HCT116 (cell line): Measurements from ENCODE around the gene ABR. TPM values are rescaled to one million over a fixed set of nuclear protein-coding genes. Genes with fewer than 3 reads are reported as not detected.

Experiments used
- ATAC-seq: fragments of 200-7000 bp; cut with Tn5 transposase; 2 replicates; pipeline ENCODE4 v1.9.1; 2020; ENCODE audit warnings: mild to moderate bottlenecking, moderate library complexity
- BruUV-seq: library from RNA; stranded (reverse); fragments of 400-500 nt; replicated peaks from 2 replicates; lab custom pipeline; 2021; lab: Mats Ljungman, UMichigan
- CTCF ChIA-PET: fragments of 300-600 bp; sonication (Branson Sonifier 250); formaldehyde crosslinking; loops from one replicate; lab custom pipeline; 2021; ENCODE audit warnings: antibody characterized with exemption; lab: Charles Lee
- POLR2A ChIA-PET: fragments of 300-600, 350-600 bp; sonication (Branson Sonifier 250); formaldehyde crosslinking; loops from one replicate; lab custom pipeline; 2021; ENCODE audit warnings: antibody characterized with exemption; lab: Charles Lee
- RAD21 ChIA-PET, 2 experiments: fragments of 300-600 bp; sonication (Branson Sonifier 250); formaldehyde crosslinking; loops; one replicate each; lab custom pipeline; 2023; ENCODE audit warnings: low total read pairs in 2 of 2; ENCODE audit not compliant: uncharacterized antibody in 2 of 2, unreplicated experiment in 2 of 2, low non-redundant PET in 1 of 2; lab: Charles Lee
- DNase-seq: peaks from one replicate; pipeline ENCODE4 v3.0.0-alpha.2; 2010; ENCODE audit warnings: low read depth, low spot score
- H2AFZ ChIP-seq: fragments of 200-600 bp; shearing (Covaris generic), sonication (generic); 2 replicates; pipeline ENCODE4 v1.6.1; 2017; ENCODE audit warnings: low read depth, mixed run types, mixed read lengths, antibody characterized with exemption, low read length; ENCODE audit not compliant: poor library complexity, severe bottlenecking
- H3K27ac ChIP-seq: 2 replicates; pipeline ENCODE4 v1.5.1; 2012; ENCODE audit warnings: low read depth, low read length
- H3K27me3 ChIP-seq: fragments of 200-600 bp; sonication (generic); 2 replicates; pipeline ENCODE4 v1.6.1; 2016; ENCODE audit warnings: mixed run types, low read length, mixed read lengths; ENCODE audit not compliant: insufficient read depth
- H3K36me3 ChIP-seq, 2 experiments: fragments of 200-500 bp in 1 of 2; fragments of 200-600 bp in 1 of 2; sonication (Bioruptor generic) in 1 of 2; sonication (generic) in 1 of 2; 2 replicates each; pipeline versions ENCODE4 v1.5.1 to v1.6.1; 2014 to 2016; ENCODE audit warnings: low read length in 2 of 2, inconsistent platforms in 1 of 2, mixed read lengths in 1 of 2, mixed run types in 1 of 2; ENCODE audit not compliant: insufficient read depth in 2 of 2, control insufficient read depth in 1 of 2
- H3K4me1 ChIP-seq, 2 experiments: fragments of 200-600 bp in 1 of 2; sonication (generic) in 1 of 2; 2 replicates each; pipeline versions ENCODE4 v1.5.1 to v1.6.1; 2012 to 2017; ENCODE audit warnings: low read length in 2 of 2, inconsistent platforms in 1 of 2, mild to moderate bottlenecking in 1 of 2, mixed read lengths in 1 of 2, mixed run types in 1 of 2, moderate library complexity in 1 of 2; ENCODE audit not compliant: insufficient read depth in 2 of 2, control insufficient read depth in 1 of 2
- H3K4me2 ChIP-seq: fragments of 200-600 bp; sonication (generic); 2 replicates; pipeline ENCODE4 v1.6.1; 2017; ENCODE audit warnings: mixed run types, low read length, mixed read lengths
- H3K4me3 ChIP-seq, 2 experiments: fragments of 200-600 bp in 1 of 2; sonication (generic) in 1 of 2; replicated peaks in 1 of 2; 2 replicates each; pipeline ENCODE4 v1.5.1; 2011 to 2016; ENCODE audit warnings: low read length in 2 of 2, control low read depth in 1 of 2, low read depth in 1 of 2, mild to moderate bottlenecking in 1 of 2, mixed read lengths in 1 of 2, mixed run types in 1 of 2
- H3K79me2 ChIP-seq: fragments of 200-600 bp; sonication (generic); 2 replicates; pipeline ENCODE4 v1.6.1; 2017; ENCODE audit warnings: mild to moderate bottlenecking, mixed run types, low read length, moderate library complexity, mixed read lengths; ENCODE audit not compliant: insufficient read depth
- H3K9ac ChIP-seq: fragments of 200-600 bp; sonication (generic); 2 replicates; pipeline ENCODE4 v1.6.1; 2016; ENCODE audit warnings: low read length, mixed read lengths
- H3K9me2 ChIP-seq: fragments of 200-600 bp; sonication (generic), shearing (Covaris generic); 2 replicates; pipeline ENCODE4 v1.6.1; 2017; ENCODE audit warnings: mixed run types, mild to moderate bottlenecking, moderate library complexity; ENCODE audit not compliant: insufficient read depth
- H3K9me3 ChIP-seq, 2 experiments: fragments of 200-500 bp in 1 of 2; fragments of 200-600 bp in 1 of 2; sonication (Bioruptor generic) in 1 of 2; sonication (generic) in 1 of 2; 2 replicates each; pipeline ENCODE4 v1.6.1; 2014 to 2017; ENCODE audit warnings: low read length in 2 of 2, mixed read lengths in 2 of 2, inconsistent platforms in 1 of 2, low read depth in 1 of 2, mild to moderate bottlenecking in 1 of 2, mixed run types in 1 of 2, moderate library complexity in 1 of 2; ENCODE audit not compliant: control insufficient read depth in 1 of 2, insufficient read depth in 1 of 2
- H4K20me1 ChIP-seq: fragments of 200-600 bp; sonication (generic), shearing (Covaris generic); 2 replicates; pipeline ENCODE4 v1.6.1; 2017; ENCODE audit warnings: mixed run types, mild to moderate bottlenecking, moderate library complexity; ENCODE audit not compliant: insufficient read depth
- CBX3 ChIP-seq: IDR thresholded peaks from 2 replicates; pipeline ENCODE4 v1.6.1; 2012; ENCODE audit warnings: low read depth
- EZH2 ChIP-seq: fragments of 200-600 bp; sonication (generic); IDR thresholded peaks from 2 replicates; pipeline ENCODE4 v1.6.1; 2017; ENCODE audit warnings: antibody characterized with exemption, mixed run types
- RAD21 ChIP-seq: IDR thresholded peaks from 2 replicates; pipeline ENCODE4 v1.6.1; 2012; ENCODE audit warnings: low read depth, mild to moderate bottlenecking
- SP1 ChIP-seq: IDR thresholded peaks from 2 replicates; pipeline ENCODE4 v1.6.1; 2012; ENCODE audit warnings: low read depth
- YY1 ChIP-seq: IDR thresholded peaks from 2 replicates; pipeline ENCODE4 v1.6.1; 2011; ENCODE audit warnings: low read length, low read depth, moderate library complexity, mild to moderate bottlenecking; ENCODE audit not compliant: insufficient replicate concordance; ENCODE audit errors: extremely low read depth
- ZFX ChIP-seq: fragments of 450-650 bp; IDR thresholded peaks from 2 replicates; pipeline ENCODE4 v1.6.1; 2017
- intact Hi-C: fragments of 100-400 bp; cut with micrococcal nuclease; formaldehyde crosslinking; loops from 2 replicates; pipeline ENCODE4 v1.10.0; 2022
- total RNA-seq: library from RNA; stranded (reverse); gene quantifications from one replicate; pipeline ENCODE4 v1.2.1, GENCODE V29; 2021; ENCODE audit not compliant: unreplicated experiment
- TF ChIP-seq, protein P1 (sequence below): IDR thresholded peaks from 2 replicates; pipeline ENCODE4 v1.6.1; 2012
- TF ChIP-seq, protein P2 (sequence below), 3 experiments: fragments of 200-600 bp in 1 of 3; sonication (generic) in 1 of 3; IDR thresholded peaks in 2 of 3; conservative IDR thresholded peaks in 1 of 3; 2 replicates each; pipeline ENCODE4 v1.5.1; 2012 to 2017; ENCODE audit warnings: low read depth in 2 of 3, low read length in 2 of 3, antibody characterized with exemption in 1 of 3, borderline replicate concordance in 1 of 3, control low read depth in 1 of 3, mild to moderate bottlenecking in 1 of 3, mixed read lengths in 1 of 3, mixed run types in 1 of 3, moderate library complexity in 1 of 3; ENCODE audit not compliant: insufficient read depth in 1 of 3
- TF ChIP-seq, protein P3 (sequence below): IDR thresholded peaks from 2 replicates; pipeline ENCODE4 v1.6.1; 2012; ENCODE audit warnings: low read depth

ABR gene
- total RNA-seq, 1 experiment from 2014 or later, result 58.5 TPM

DNA sequence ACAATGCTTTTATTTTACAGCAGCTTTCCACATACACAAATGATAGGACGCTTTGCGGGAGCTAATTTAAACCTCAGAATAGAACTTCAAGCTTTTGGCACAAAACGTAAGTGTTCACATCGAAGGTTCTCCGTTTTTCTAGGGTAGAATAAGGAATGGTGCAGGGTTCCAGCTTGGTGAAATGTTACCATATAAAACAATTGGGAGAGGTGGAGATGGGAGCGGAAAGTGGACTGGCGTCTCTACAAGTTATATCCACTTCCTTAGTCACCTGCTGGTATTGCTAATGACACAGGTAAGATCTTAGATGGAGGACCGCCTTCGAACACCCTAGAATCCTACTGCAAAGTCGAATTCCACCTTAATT, 198.5 kb downstream of the ABR start:
- H2AFZ ChIP-seq, result peak overlapping the region; percentile 59
- H3K9me3 ChIP-seq, result no peaks in the 10 kb centered on the region
- ChIA-PET POLR2A (interaction anchor here (0.7 to 1.9 kb wide), 5 partner anchors 71 to 244 kb away, joined by 3 to 9 read pairs (median 3); no protein-coding TSS in a partner anchor), CTCF (interaction anchor here (0.6 to 3.9 kb wide), 27 partner anchors 9 to 569 kb away, joined by 3 to 87 read pairs (median 4); partner anchors contain the start of genes GEMIN4, GLOD4, MRM3 and TIMM22), RAD21 (interaction anchor here (0.5 to 2.5 kb wide), 17 partner anchors 15 to 275 kb away, joined by 3 to 16 read pairs (median 3); partner anchors contain the start of genes GLOD4 (in 2 of the 2), MRM3 (in 2 of the 2) and TIMM22 (in 1 of the 2))
- peaks cover 13 to 38% of the 10 kb centered on the region in 2 experiments; a peak in 3 of 4 replicates for H3K4me1 ChIP-seq
- H3K27ac ChIP-seq, result no peak overlapping the region
- BruUV-seq, result no TSS peak
- no peaks in the 10 kb centered on the region for H3K36me3 ChIP-seq
- no peak overlapping the region for H3K9ac ChIP-seq
- H3K27me3 ChIP-seq, result no peaks in the 10 kb centered on the region
- DNase-seq, result no peak
- ATAC-seq, result no peak
- H3K79me2 ChIP-seq, result peaks cover 26% of the 10 kb centered on the region
- intact Hi-C loops, result loop anchor here (1.0 to 5.0 kb wide), 3 partner anchors 187 to 569 kb away; partner anchors contain the start of gene VPS53
- no peaks in the 10 kb centered on the region for H3K9me2 ChIP-seq
- no peak for TF ChIP-seq CBX3
- TF ChIP-seq, protein P1, sequence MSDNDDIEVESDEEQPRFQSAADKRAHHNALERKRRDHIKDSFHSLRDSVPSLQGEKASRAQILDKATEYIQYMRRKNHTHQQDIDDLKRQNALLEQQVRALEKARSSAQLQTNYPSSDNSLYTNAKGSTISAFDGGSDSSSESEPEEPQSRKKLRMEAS, result no peak
- TF ChIP-seq, all 23 proteins: peak for 0
- H3K4me3 ChIP-seq, result no peak overlapping the region; a peak in 1 of 4 replicates
- H3K4me2 ChIP-seq, result peak overlapping the region; percentile 82
- H4K20me1 ChIP-seq, result no peaks in the 10 kb centered on the region

DNA sequence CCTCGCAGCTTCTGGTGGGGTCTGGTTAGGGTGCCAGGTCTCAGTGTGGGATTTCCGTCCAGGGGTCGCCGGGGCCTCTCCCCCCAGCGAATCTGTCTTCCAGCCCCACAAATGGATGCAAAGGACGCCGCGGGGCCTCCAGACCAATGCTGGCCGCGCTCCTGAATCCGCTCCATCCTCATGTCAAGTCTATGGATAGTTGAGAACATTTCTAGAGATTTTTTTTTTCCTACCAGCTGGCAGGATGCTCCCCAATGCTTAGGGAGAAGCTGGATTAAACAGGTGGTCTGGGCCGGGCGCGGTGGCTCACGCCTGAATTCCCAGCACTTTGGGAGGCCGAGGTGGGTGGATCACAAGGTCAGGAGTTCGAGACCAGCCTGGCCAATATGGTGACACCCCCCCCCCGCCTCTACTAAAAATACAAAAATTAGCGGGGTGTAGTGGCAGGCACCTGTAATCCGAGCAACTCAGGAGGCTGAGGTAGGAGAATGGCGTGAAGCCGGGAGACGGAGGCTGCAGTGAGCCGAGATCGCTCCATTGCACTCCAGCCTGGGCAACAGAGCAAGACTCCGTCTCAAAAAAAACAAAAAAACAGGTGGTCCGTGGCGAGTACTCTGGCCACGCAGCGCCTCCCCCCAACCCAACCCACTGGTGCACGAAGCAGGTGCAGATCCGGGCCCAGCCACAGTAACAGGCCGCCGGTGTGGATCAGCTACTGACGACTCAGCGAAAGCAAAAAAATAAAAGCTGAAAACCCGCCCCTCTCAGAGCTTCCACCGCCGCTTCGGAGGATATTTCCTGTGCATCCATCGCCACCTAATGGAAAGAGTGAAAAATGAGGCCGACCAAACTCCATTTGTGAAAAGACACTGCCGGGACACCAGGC, 199.1 kb downstream of the ABR start:
- TF ChIP-seq EZH2 (no peak), YY1 (peak; percentile 20), SP1 (no peak), ZFX (no peak), RAD21 (peak; percentile 99), CBX3 (no peak)
- TF ChIP-seq, protein P2, sequence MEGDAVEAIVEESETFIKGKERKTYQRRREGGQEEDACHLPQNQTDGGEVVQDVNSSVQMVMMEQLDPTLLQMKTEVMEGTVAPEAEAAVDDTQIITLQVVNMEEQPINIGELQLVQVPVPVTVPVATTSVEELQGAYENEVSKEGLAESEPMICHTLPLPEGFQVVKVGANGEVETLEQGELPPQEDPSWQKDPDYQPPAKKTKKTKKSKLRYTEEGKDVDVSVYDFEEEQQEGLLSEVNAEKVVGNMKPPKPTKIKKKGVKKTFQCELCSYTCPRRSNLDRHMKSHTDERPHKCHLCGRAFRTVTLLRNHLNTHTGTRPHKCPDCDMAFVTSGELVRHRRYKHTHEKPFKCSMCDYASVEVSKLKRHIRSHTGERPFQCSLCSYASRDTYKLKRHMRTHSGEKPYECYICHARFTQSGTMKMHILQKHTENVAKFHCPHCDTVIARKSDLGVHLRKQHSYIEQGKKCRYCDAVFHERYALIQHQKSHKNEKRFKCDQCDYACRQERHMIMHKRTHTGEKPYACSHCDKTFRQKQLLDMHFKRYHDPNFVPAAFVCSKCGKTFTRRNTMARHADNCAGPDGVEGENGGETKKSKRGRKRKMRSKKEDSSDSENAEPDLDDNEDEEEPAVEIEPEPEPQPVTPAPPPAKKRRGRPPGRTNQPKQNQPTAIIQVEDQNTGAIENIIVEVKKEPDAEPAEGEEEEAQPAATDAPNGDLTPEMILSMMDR (IDR thresholded peaks at IDR 0.05 in 2 of 3, conservative IDR thresholded peaks at IDR 0.05 in 1 of 3; ENCODE audit: borderline replicate concordance in 1 of 3, insufficient read depth in 1 of 3, low read depth in 2 of 3, low read length in 2 of 3), result peak; percentile 64 to 95 (median 67)
- TF ChIP-seq, protein P3, sequence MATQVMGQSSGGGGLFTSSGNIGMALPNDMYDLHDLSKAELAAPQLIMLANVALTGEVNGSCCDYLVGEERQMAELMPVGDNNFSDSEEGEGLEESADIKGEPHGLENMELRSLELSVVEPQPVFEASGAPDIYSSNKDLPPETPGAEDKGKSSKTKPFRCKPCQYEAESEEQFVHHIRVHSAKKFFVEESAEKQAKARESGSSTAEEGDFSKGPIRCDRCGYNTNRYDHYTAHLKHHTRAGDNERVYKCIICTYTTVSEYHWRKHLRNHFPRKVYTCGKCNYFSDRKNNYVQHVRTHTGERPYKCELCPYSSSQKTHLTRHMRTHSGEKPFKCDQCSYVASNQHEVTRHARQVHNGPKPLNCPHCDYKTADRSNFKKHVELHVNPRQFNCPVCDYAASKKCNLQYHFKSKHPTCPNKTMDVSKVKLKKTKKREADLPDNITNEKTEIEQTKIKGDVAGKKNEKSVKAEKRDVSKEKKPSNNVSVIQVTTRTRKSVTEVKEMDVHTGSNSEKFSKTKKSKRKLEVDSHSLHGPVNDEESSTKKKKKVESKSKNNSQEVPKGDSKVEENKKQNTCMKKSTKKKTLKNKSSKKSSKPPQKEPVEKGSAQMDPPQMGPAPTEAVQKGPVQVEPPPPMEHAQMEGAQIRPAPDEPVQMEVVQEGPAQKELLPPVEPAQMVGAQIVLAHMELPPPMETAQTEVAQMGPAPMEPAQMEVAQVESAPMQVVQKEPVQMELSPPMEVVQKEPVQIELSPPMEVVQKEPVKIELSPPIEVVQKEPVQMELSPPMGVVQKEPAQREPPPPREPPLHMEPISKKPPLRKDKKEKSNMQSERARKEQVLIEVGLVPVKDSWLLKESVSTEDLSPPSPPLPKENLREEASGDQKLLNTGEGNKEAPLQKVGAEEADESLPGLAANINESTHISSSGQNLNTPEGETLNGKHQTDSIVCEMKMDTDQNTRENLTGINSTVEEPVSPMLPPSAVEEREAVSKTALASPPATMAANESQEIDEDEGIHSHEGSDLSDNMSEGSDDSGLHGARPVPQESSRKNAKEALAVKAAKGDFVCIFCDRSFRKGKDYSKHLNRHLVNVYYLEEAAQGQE, result no peak
- peak overlapping the region; percentile 82 for H3K4me2 ChIP-seq
- POLR2A ChIA-PET, result interaction anchor here (0.7 to 1.9 kb wide), 10 partner anchors 11 to 243 kb away, joined by 3 to 9 read pairs (median 3); partner anchors contain the start of gene TIMM22
- H3K79me2 ChIP-seq, result peaks cover 32% of the 10 kb centered on the region
- RAD21 ChIA-PET, result interaction anchor here (0.6 to 2.5 kb wide), 18 partner anchors 16 to 274 kb away, joined by 3 to 16 read pairs (median 3); partner anchors contain the start of genes GLOD4 (in 2 of the 2), MRM3 (in 2 of the 2) and TIMM22 (in 2 of the 2)
- H3K9ac ChIP-seq, result peak overlapping the region; percentile 56
- DNase-seq, result peak; percentile 76
- peak overlapping the region; percentile 59 for H2AFZ ChIP-seq
- H3K27me3 ChIP-seq, result no peaks in the 10 kb centered on the region
- H3K36me3 ChIP-seq, result no peaks in the 10 kb centered on the region
- H3K9me3 ChIP-seq, result no peaks in the 10 kb centered on the region
- no TSS peak for BruUV-seq
- peak overlapping the region; percentile 64 for H3K27ac ChIP-seq
- peaks cover 13 to 42% of the 10 kb centered on the region in 2 experiments; a peak in 3 of 4 replicates for H3K4me1 ChIP-seq
- intact Hi-C loops, result loop anchor here (1.0 to 5.0 kb wide), 3 partner anchors 186 to 568 kb away; partner anchors contain the start of gene VPS53
- no peaks in the 10 kb centered on the region; the same call in 1 of the 2 replicates for H4K20me1 ChIP-seq
- H3K4me3 ChIP-seq, result peak overlapping the region; percentile 42 to 62
- no peaks in the 10 kb centered on the region for H3K9me2 ChIP-seq
- ATAC-seq, result peak; percentile 50
- CTCF ChIA-PET, result interaction anchor here (0.5 to 3.9 kb wide), 31 partner anchors 8 to 568 kb away, joined by 3 to 87 read pairs (median 4); partner anchors contain the start of genes GEMIN4, GLOD4, MRM3 and TIMM22
